Measurements from ENCODE around the gene DAGLB.

Gene DAGLB

GRCh38 chr7:6487184-6487545 is 39.4 kb upstream of the DAGLB start:
- no peak for DNase-seq (ENCODE audit: extremely low read depth, low read depth)
- TF ChIP-seq CTCF (IDR thresholded peaks at IDR 0.05; ENCODE audit: low read depth, low read length), result no peak

- no peak for DNase-seq (ENCODE audit: extremely low read depth, low read depth)
- TF ChIP-seq CTCF (IDR thresholded peaks at IDR 0.05; ENCODE audit: low read depth, low read length), result no peak
Observed at GRCh38 chr7:6486438-6487183, 38.9 kb upstream of the DAGLB start.

- no peak for TF ChIP-seq CTCF (IDR thresholded peaks at IDR 0.05; ENCODE audit: low read depth, low read length)
- DNase-seq (ENCODE audit: extremely low read depth, low read depth), result no peak
Observed at GRCh38 chr7:6482743-6483119, 35.0 kb upstream of the DAGLB start.

- DNase-seq (ENCODE audit: extremely low read depth, low read depth), result no peak
- TF ChIP-seq CTCF (IDR thresholded peaks at IDR 0.05; ENCODE audit: low read depth, low read length), result no peak
Observed at GRCh38 chr7:6482307-6482706, 34.6 kb upstream of the DAGLB start.

- no peak for TF ChIP-seq CTCF (IDR thresholded peaks at IDR 0.05; ENCODE audit: low read depth, low read length)
- no peak for DNase-seq (ENCODE audit: extremely low read depth, low read depth)
Observed at GRCh38 chr7:6481445-6481844, 33.7 kb upstream of the DAGLB start.

GRCh38 chr7:6480323-6480660 is 32.5 kb upstream of the DAGLB start:
- TF ChIP-seq CTCF (IDR thresholded peaks at IDR 0.05; ENCODE audit: low read depth, low read length), result no peak
- DNase-seq (ENCODE audit: extremely low read depth, low read depth), result no peak

GRCh38 chr7:6479067-6479466 is 31.3 kb upstream of the DAGLB start:
- TF ChIP-seq CTCF (IDR thresholded peaks at IDR 0.05; ENCODE audit: low read depth, low read length), result no peak
- DNase-seq (ENCODE audit: extremely low read depth, low read depth), result no peak
